Neural crest cell (in vitro differentiated cells): ENCODE measurements around the gene EME2. TPM values are rescaled to one million over a fixed set of nuclear protein-coding genes. Genes with fewer than 3 reads are reported as not detected.

Source experiments
- DNase-seq: peaks from one replicate; pipeline ENCODE4 v3.0.0; 2021; ENCODE audit warnings: low read depth, mixed read lengths, low spot score
- H3K27ac Mint-ChIP-seq: one replicate; pipeline ENCODE4 v1.8.0; 2021; ENCODE audit warnings: mild to moderate bottlenecking, mixed read lengths; ENCODE audit not compliant: unreplicated experiment
- H3K27me3 Mint-ChIP-seq: 2 replicates; pipeline ENCODE4 v1.8.0; 2021; ENCODE audit warnings: low read depth, mild to moderate bottlenecking, mixed read lengths
- H3K36me3 Mint-ChIP-seq: 2 replicates; pipeline ENCODE4 v1.8.0; 2021; ENCODE audit warnings: low read depth, mild to moderate bottlenecking, mixed read lengths
- H3K4me1 Mint-ChIP-seq: 2 replicates; pipeline ENCODE4 v1.8.0; 2021; ENCODE audit warnings: mixed read lengths
- H3K4me3 Mint-ChIP-seq: one replicate; pipeline ENCODE4 v1.8.0; 2021; ENCODE audit warnings: mild to moderate bottlenecking, mixed read lengths
- H3K9me3 Mint-ChIP-seq: 2 replicates; pipeline ENCODE4 v1.8.0; 2021; ENCODE audit warnings: mixed read lengths
- CTCF ChIP-seq: fragments of 200-600 bp; sonication (generic); conservative IDR thresholded peaks from 2 replicates; pipeline ENCODE4 v1.5.0; 2021; ENCODE audit warnings: antibody characterized with exemption, mild to moderate bottlenecking
- total RNA-seq: library from RNA; stranded (reverse); gene quantifications from 2 replicates; pipeline ENCODE4 v1.2.1, GENCODE V29; 2021

EME2 gene
- total RNA-seq, 1 donor from 2014 or later: 36.5 TPM

DNA sequence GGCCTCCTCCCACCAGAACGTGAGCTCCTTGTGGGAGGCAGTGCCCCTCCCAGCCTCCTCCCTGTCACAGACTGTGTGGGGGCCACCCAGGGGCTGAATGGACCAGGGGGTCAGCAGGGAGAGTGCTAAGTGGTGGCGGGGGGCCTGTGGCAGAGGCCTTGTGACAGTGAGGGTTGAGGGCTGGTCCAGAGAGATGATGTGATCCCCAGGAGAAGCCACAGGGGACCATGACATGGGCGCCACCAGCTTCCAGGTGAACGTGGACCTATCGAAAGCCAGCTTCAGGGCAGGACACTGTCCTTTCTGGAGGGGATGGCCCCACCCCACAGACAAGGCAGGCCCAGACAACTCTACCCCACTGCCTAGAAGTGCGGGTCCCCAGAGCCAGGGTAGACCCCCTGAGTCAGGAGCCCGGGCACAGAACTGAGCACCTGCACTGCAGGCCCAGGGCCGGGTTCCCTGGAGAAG, 6.7 kb downstream of the EME2 start:
- no peak for DNase-seq
- Mint-ChIP-seq H3K27ac (no peak overlapping the region), H3K9me3 (no peaks in the 10 kb centered on the region), H3K36me3 (peaks cover 5% of the 10 kb centered on the region), H3K4me1 (peaks cover 22% of the 10 kb centered on the region), H3K27me3 (peaks cover 4% of the 10 kb centered on the region), H3K4me3 (peak overlapping the region; percentile 54)
- no peak for TF ChIP-seq CTCF

GRCh38 chr16:1779741-1780676, 7.4 kb downstream of the EME2 start:
- no peak for TF ChIP-seq CTCF
- H3K27ac Mint-ChIP-seq: no peak overlapping the region

DNA sequence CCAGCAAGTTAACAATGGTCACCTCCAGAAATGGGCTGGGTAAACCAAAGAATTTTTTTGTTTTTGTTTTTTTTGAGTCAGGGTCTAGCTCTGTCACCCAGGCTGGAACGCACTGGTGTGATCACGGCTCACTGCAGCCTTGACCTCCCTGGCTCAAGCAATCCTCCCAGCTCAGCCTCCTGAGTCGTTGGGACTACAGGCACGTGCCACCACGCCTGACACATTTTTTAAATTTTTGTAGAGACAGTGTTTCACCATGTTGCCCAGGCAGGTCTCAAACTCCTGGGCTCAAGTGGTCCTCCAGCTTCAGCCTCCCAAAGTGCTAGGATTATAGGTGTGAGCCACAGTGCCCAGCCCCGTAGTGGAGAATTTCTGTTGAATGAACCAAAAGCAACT, 8.1 kb downstream of the EME2 start:
- DNase-seq: no peak

More at GRCh38 chr16:1779741-1780676, 7.4 kb downstream of the EME2 start:
- peak overlapping the region; percentile 88 for H3K4me3 Mint-ChIP-seq
- peaks cover 22% of the 10 kb centered on the region for H3K4me1 Mint-ChIP-seq
- H3K36me3 Mint-ChIP-seq: peaks cover 5% of the 10 kb centered on the region
- H3K27me3 Mint-ChIP-seq: peaks cover 4% of the 10 kb centered on the region
- no peak for DNase-seq
- no peaks in the 10 kb centered on the region for H3K9me3 Mint-ChIP-seq

DNA sequence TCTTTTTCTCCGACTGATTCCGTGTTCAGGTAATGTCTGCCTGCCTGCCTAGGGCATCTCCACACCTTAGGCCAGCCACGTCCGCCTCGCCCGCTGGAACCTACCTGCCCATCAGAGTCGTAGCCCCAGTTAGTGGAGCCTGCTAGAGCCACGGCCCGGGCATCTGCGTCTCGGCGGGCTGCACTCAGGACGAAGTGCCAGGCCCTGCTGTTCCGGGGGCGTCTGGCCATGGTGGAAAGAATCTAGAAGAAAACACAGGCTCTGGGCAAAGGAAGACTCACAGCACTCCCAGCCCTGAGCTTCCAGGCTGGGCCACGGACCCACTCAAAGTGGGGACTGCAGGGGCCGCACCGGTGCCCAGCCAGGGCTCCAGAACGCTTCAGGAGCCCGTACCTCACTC, 8.6 kb downstream of the EME2 start:
- H3K9me3 Mint-ChIP-seq: no peaks in the 10 kb centered on the region
- H3K27ac Mint-ChIP-seq: peak overlapping the region; percentile 67
- no peak for TF ChIP-seq CTCF
- peak overlapping the region; percentile 88 for H3K4me3 Mint-ChIP-seq
- no peak for DNase-seq
- H3K36me3 Mint-ChIP-seq: peaks cover 5% of the 10 kb centered on the region
- H3K4me1 Mint-ChIP-seq: peaks cover 22% of the 10 kb centered on the region
- peaks cover 4% of the 10 kb centered on the region for H3K27me3 Mint-ChIP-seq

More for the DNA sequence above, 8.1 kb downstream of the EME2 start:
- peaks cover 22% of the 10 kb centered on the region for H3K4me1 Mint-ChIP-seq
- no peak overlapping the region for H3K27ac Mint-ChIP-seq
- no peaks in the 10 kb centered on the region for H3K9me3 Mint-ChIP-seq
- no peak for TF ChIP-seq CTCF
- H3K36me3 Mint-ChIP-seq: peaks cover 5% of the 10 kb centered on the region
- peaks cover 4% of the 10 kb centered on the region for H3K27me3 Mint-ChIP-seq
- H3K4me3 Mint-ChIP-seq: peak overlapping the region; percentile 88

GRCh38 chr16:1781758-1782407, 9.3 kb downstream of the EME2 start:
- Mint-ChIP-seq H3K27me3 (peaks cover 4% of the 10 kb centered on the region), H3K36me3 (peaks cover 5% of the 10 kb centered on the region), H3K27ac (peak overlapping the region; percentile 67), H3K9me3 (no peaks in the 10 kb centered on the region), H3K4me3 (peak overlapping the region; percentile 88), H3K4me1 (peaks cover 22% of the 10 kb centered on the region)
- peak; percentile 43 for TF ChIP-seq CTCF
- no peak for DNase-seq
